Natural killer cell (primary cell): ENCODE data around the gene FLYWCH1. TPM values are rescaled to one million over a fixed set of nuclear protein-coding genes. Genes with fewer than 3 reads are reported as not detected.
A peak's percentile ranks its signal among the peaks of the same experiment; 100 is the strongest.

Source experiments
- ATAC-seq, 3 donors: fragments of 150-1000 bp in 2 of 3; fragments of 200-7000 bp in 1 of 3; cut with Tn5 transposase; 1 replicate in 1 of 3; 2 replicates in 2 of 3; pipeline ENCODE4 v1.10.0; 2021; ENCODE audit warnings: mild to moderate bottlenecking in 2 of 3, moderate library complexity in 2 of 3
- DNase-seq, 2 donors: peaks; one replicate each; pipeline versions ENCODE4 v3.0.0 to v3.0.0-alpha.2; 2013 to 2021; ENCODE audit warnings: mixed read lengths in 1 of 2
- H3K27ac ChIP-seq: one replicate; pipeline ENCODE4 v1.5.1; 2013; ENCODE audit warnings: mild to moderate bottlenecking, low read length
- H3K27me3 ChIP-seq: one replicate; pipeline ENCODE4 v1.6.1; 2013; ENCODE audit warnings: low read length; ENCODE audit not compliant: control insufficient read depth, insufficient read depth
- H3K36me3 ChIP-seq: one replicate; pipeline ENCODE4 v1.6.1; 2013; ENCODE audit warnings: low read length; ENCODE audit not compliant: control insufficient read depth, insufficient read depth
- H3K4me1 ChIP-seq: one replicate; pipeline ENCODE4 v1.6.1; 2013; ENCODE audit warnings: low read length; ENCODE audit not compliant: control insufficient read depth, insufficient read depth
- H3K4me3 ChIP-seq: one replicate; pipeline ENCODE4 v1.5.1; 2013; ENCODE audit warnings: low read length
- H3K9me3 ChIP-seq: one replicate; pipeline ENCODE4 v1.6.1; 2013; ENCODE audit warnings: low read length; ENCODE audit not compliant: control insufficient read depth, insufficient read depth
- H3K27ac Mint-ChIP-seq, 2 donors: one replicate each; pipeline ENCODE4 v1.8.0; 2022; ENCODE audit warnings: mild to moderate bottlenecking in 2 of 2, mixed read lengths in 2 of 2, moderate library complexity in 1 of 2
- H3K27me3 Mint-ChIP-seq, 2 donors: one replicate each; pipeline ENCODE4 v1.8.0; 2022; ENCODE audit warnings: low read depth in 2 of 2, mixed read lengths in 2 of 2
- H3K36me3 Mint-ChIP-seq: one replicate; pipeline ENCODE4 v1.8.0; 2022; ENCODE audit warnings: mixed read lengths
- H3K4me1 Mint-ChIP-seq, 2 donors: one replicate each; pipeline ENCODE4 v1.8.0; 2022; ENCODE audit warnings: mixed read lengths in 2 of 2
- H3K4me3 Mint-ChIP-seq: one replicate; pipeline ENCODE4 v1.8.0; 2022; ENCODE audit warnings: mild to moderate bottlenecking, moderate library complexity, mixed read lengths
- H3K9me3 Mint-ChIP-seq, 2 donors: one replicate each; pipeline ENCODE4 v1.8.0; 2022; ENCODE audit warnings: mixed read lengths in 2 of 2
- CTCF ChIP-seq: fragments of 200-600 bp; IDR thresholded peaks from one replicate; pipeline ENCODE4 v1.8.0; 2022; ENCODE audit warnings: antibody characterized with exemption
- WGBS: methylation state at CpG from one replicate; pipeline ENCODE4 v1.1.7; 2013; ENCODE audit warnings: missing lambda C conversion rate; ENCODE audit not compliant: insufficient coverage; 5-methylcytosine and 5-hydroxymethylcytosine counted together
- intact Hi-C: fragments of 100-400 bp; cut with micrococcal nuclease; formaldehyde crosslinking; loops from one replicate; pipeline ENCODE4 v1.14.2; 2022
- total RNA-seq, 4 donors: library from RNA; stranded (reverse); fragments of 120-200 nt in 1 of 4; gene quantifications; one replicate each; pipeline versions ENCODE4 v1.2.3 to v1.2.4, GENCODE V29; 2013 to 2022

FLYWCH1 gene
- total RNA-seq, 3 donors from 2014 or later (not counting 1 experiment from before 2014, with no cell fraction given) = 85.1 to 148 (median 130) TPM

- H3K4me3 Mint-ChIP-seq = peak overlapping the region; percentile 87
- peak overlapping the region; percentile 94 to 98 for H3K27ac Mint-ChIP-seq
- H3K36me3 ChIP-seq = no peaks in the 10 kb centered on the region
- H3K4me1 ChIP-seq = peaks cover 14% of the 10 kb centered on the region
- H3K27me3 Mint-ChIP-seq = peaks cover 0 to 2% of the 10 kb centered on the region in 2 donors
- peaks cover 9 to 12% of the 10 kb centered on the region in 2 donors for H3K4me1 Mint-ChIP-seq
- H3K9me3 ChIP-seq = no peaks in the 10 kb centered on the region
- DNase-seq (no peak), ATAC-seq (no peak)
- TF ChIP-seq CTCF = no peak
- H3K9me3 Mint-ChIP-seq = no peaks in the 10 kb centered on the region
- no peaks in the 10 kb centered on the region for H3K36me3 Mint-ChIP-seq
- peak overlapping the region; percentile 57 for H3K4me3 ChIP-seq
- 55% methylated on average over 7 of the region's 8 CpGs for WGBS
- no peaks in the 10 kb centered on the region for H3K27me3 ChIP-seq
- H3K27ac ChIP-seq = peak overlapping the region; percentile 83
- intact Hi-C loops = loop anchor here (5.0 kb wide), 1 partner anchor 45 kb away; the partner anchor contains the start of gene FLYWCH1
These were observed 44.1 kb upstream of the FLYWCH1 start for GRCh38 chr16:2867661-2867986.

GRCh38 chr16:2867987-2868789 is 43.5 kb upstream of the FLYWCH1 start:
- H3K4me3 Mint-ChIP-seq = peak overlapping the region; percentile 87
- peak overlapping the region; percentile 94 to 98 for H3K27ac Mint-ChIP-seq
- TF ChIP-seq CTCF = peak; percentile 96
- Histone ChIP-seq H3K27ac (peak overlapping the region; percentile 83), H3K4me1 (peaks cover 14% of the 10 kb centered on the region), H3K27me3 (no peaks in the 10 kb centered on the region), H3K36me3 (no peaks in the 10 kb centered on the region), H3K4me3 (peak overlapping the region; percentile 57), H3K9me3 (no peaks in the 10 kb centered on the region)
- intact Hi-C loops = loop anchor here (1.0 to 5.0 kb wide), 4 partner anchors 26 to 89 kb away; partner anchors contain the start of gene FLYWCH1
- H3K9me3 Mint-ChIP-seq = no peaks in the 10 kb centered on the region
- no peaks in the 10 kb centered on the region for H3K36me3 Mint-ChIP-seq
- peak; percentile 96 to 99 (median 97) for ATAC-seq
- DNase-seq = peak; percentile 97 to 99
- WGBS = 0% methylated on average over 45 of the region's 45 CpGs
- H3K4me1 Mint-ChIP-seq = peaks cover 9 to 12% of the 10 kb centered on the region in 2 donors
- peaks cover 0 to 2% of the 10 kb centered on the region in 2 donors for H3K27me3 Mint-ChIP-seq

GRCh38 chr16:2871926-2872325 is 39.8 kb upstream of the FLYWCH1 start:
- TF ChIP-seq CTCF = no peak
- no peak overlapping the region for H3K27ac Mint-ChIP-seq

More at GRCh38 chr16:2871926-2872325, 39.8 kb upstream of the FLYWCH1 start:
- Histone ChIP-seq H3K9me3 (no peaks in the 10 kb centered on the region), H3K36me3 (no peaks in the 10 kb centered on the region), H3K27ac (no peak overlapping the region), H3K4me3 (no peak overlapping the region), H3K4me1 (peaks cover 24% of the 10 kb centered on the region), H3K27me3 (no peaks in the 10 kb centered on the region)
- H3K9me3 Mint-ChIP-seq = no peaks in the 10 kb centered on the region
- H3K27me3 Mint-ChIP-seq = no peaks in the 10 kb centered on the region
- H3K4me3 Mint-ChIP-seq = no peak overlapping the region
- no peak for ATAC-seq
- no peak for DNase-seq
- no peaks in the 10 kb centered on the region for H3K36me3 Mint-ChIP-seq
- WGBS = 87% methylated on average over 6 of the region's 6 CpGs
- intact Hi-C loops = no loop called here
- peaks cover 5 to 12% of the 10 kb centered on the region in 2 donors for H3K4me1 Mint-ChIP-seq
